A549 (cell line): Measurements from ENCODE around the gene FAM174C.

Experiments
- BHLHE40 ChIP-seq: IDR thresholded peaks from 2 replicates; pipeline ENCODE4 v1.6.1; 2012; ENCODE audit warnings: low read depth, low read length, inconsistent platforms
- TF ChIP-seq, protein P1 (sequence below): fragments of >200 bp; sonication (Bioruptor Twin); formaldehyde crosslinking; IDR thresholded peaks from 3 replicates; pipeline ENCODE4 v1.5.1; 2016

- TF ChIP-seq, protein P1, sequence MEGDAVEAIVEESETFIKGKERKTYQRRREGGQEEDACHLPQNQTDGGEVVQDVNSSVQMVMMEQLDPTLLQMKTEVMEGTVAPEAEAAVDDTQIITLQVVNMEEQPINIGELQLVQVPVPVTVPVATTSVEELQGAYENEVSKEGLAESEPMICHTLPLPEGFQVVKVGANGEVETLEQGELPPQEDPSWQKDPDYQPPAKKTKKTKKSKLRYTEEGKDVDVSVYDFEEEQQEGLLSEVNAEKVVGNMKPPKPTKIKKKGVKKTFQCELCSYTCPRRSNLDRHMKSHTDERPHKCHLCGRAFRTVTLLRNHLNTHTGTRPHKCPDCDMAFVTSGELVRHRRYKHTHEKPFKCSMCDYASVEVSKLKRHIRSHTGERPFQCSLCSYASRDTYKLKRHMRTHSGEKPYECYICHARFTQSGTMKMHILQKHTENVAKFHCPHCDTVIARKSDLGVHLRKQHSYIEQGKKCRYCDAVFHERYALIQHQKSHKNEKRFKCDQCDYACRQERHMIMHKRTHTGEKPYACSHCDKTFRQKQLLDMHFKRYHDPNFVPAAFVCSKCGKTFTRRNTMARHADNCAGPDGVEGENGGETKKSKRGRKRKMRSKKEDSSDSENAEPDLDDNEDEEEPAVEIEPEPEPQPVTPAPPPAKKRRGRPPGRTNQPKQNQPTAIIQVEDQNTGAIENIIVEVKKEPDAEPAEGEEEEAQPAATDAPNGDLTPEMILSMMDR: no peak
- no peak for TF ChIP-seq BHLHE40
These were observed 39.4 kb upstream of the FAM174C start for GRCh38 chr19:1235625-1236538.
